ENCODE results near the gene RFX8.
A peak's percentile ranks its signal among the peaks of the same experiment; 100 is the strongest.
"Not testable (repeated sequence)": the region's sequence is repeated elsewhere in the genome, so short reads cannot be mapped to it uniquely, and the experiment has no call there.

The RFX8 gene

GRCh38 chr2:101463911-101464641 is 10.8 kb downstream of the RFX8 start:
- peak; percentile 50 for DNase-seq (ENCODE audit: low read depth, low spot score)
- no peak for TF ChIP-seq CTCF (IDR thresholded peaks at IDR 0.05; ENCODE audit: insufficient read depth, low read length, missing control alignments)
- ChIA-PET CTCF (interaction anchor here (0.7 to 1.8 kb wide), 5 partner anchors 15 to 556 kb away, joined by 3 to 7 read pairs (median 3); no protein-coding TSS in a partner anchor), POLR2A (interaction anchor here (0.6 kb wide), 1 partner anchor 133 kb away, joined by 3 read pairs; no protein-coding TSS in a partner anchor)
- no peak overlapping the region for H3K4me3 ChIP-seq (ENCODE audit: low read depth, low read length)

- ChIA-PET POLR2A (interaction anchor here (0.6 kb wide), 1 partner anchor 134 kb away, joined by 3 read pairs; no protein-coding TSS in a partner anchor), CTCF (interaction anchor here (1.3 to 1.8 kb wide), 3 partner anchors 14 to 557 kb away, joined by 3 to 7 read pairs (median 3); no protein-coding TSS in a partner anchor)
- DNase-seq (ENCODE audit: low read depth, low spot score) = no peak
Observed at GRCh38 chr2:101463421-101463820, 11.5 kb downstream of the RFX8 start.

GRCh38 chr2:101461381-101461780 is 13.5 kb downstream of the RFX8 start:
- ChIA-PET CTCF (no interaction called here), POLR2A (no interaction called here)
- no peak overlapping the region for H3K4me3 ChIP-seq (ENCODE audit: low read depth, low read length)
- DNase-seq (ENCODE audit: low read depth, low spot score) = no peak
- TF ChIP-seq CTCF (IDR thresholded peaks at IDR 0.05; ENCODE audit: insufficient read depth, low read length, missing control alignments) = no peak

More at GRCh38 chr2:101463421-101463820, 11.5 kb downstream of the RFX8 start:
- no peak overlapping the region for H3K4me3 ChIP-seq (ENCODE audit: low read depth, low read length)
- TF ChIP-seq CTCF (IDR thresholded peaks at IDR 0.05; ENCODE audit: insufficient read depth, low read length, missing control alignments) = no peak

- H3K4me3 ChIP-seq (ENCODE audit: low read depth, low read length); DNase-seq (ENCODE audit: low read depth, low spot score); POLR2A ChIA-PET; CTCF ChIA-PET: not testable (repeated sequence)
Observed at GRCh38 chr2:101454408-101454807, 20.5 kb downstream of the RFX8 start.

- POLR2A ChIA-PET = no interaction called here
Observed at GRCh38 chr2:101450965-101451364, 23.9 kb downstream of the RFX8 start.

GRCh38 chr2:101446869-101447268 is 28.0 kb downstream of the RFX8 start:
- CTCF ChIA-PET = interaction anchor here (0.6 to 1.7 kb wide), 2 partner anchors 12 to 28 kb away, joined by 4 to 5 read pairs; no protein-coding TSS in a partner anchor
- POLR2A ChIA-PET = interaction anchor here (0.7 to 1.0 kb wide), 2 partner anchors 16 to 28 kb away, joined by 3 read pairs; partner anchors contain the start of gene RFX8
- no peak overlapping the region for H3K4me3 ChIP-seq (ENCODE audit: low read depth, low read length)
- no peak for TF ChIP-seq CTCF (IDR thresholded peaks at IDR 0.05; ENCODE audit: insufficient read depth, low read length, missing control alignments)
- peak; percentile 34 for DNase-seq (ENCODE audit: low read depth, low spot score)

More at GRCh38 chr2:101450965-101451364, 23.9 kb downstream of the RFX8 start:
- H3K4me3 ChIP-seq (ENCODE audit: low read depth, low read length) = no peak overlapping the region
- no peak for TF ChIP-seq CTCF (IDR thresholded peaks at IDR 0.05; ENCODE audit: insufficient read depth, low read length, missing control alignments)
- no peak for DNase-seq (ENCODE audit: low read depth, low spot score)
- CTCF ChIA-PET = no interaction called here
